HCT116 (cell line): ENCODE results near the gene PHF2. TPM values are rescaled to one million over a fixed set of nuclear protein-coding genes. Genes with fewer than 3 reads are reported as not detected.

Experiments
- ATAC-seq: fragments of 200-7000 bp; cut with Tn5 transposase; 2 replicates; pipeline ENCODE4 v1.9.1; 2020; ENCODE audit warnings: mild to moderate bottlenecking, moderate library complexity
- BruUV-seq: library from RNA; stranded (reverse); fragments of 400-500 nt; replicated peaks from 2 replicates; lab custom pipeline; 2021; lab: Mats Ljungman, UMichigan
- CTCF ChIA-PET: fragments of 300-600 bp; sonication (Branson Sonifier 250); formaldehyde crosslinking; loops from one replicate; lab custom pipeline; 2021; ENCODE audit warnings: antibody characterized with exemption; lab: Charles Lee
- POLR2A ChIA-PET: fragments of 300-600, 350-600 bp; sonication (Branson Sonifier 250); formaldehyde crosslinking; loops from one replicate; lab custom pipeline; 2021; ENCODE audit warnings: antibody characterized with exemption; lab: Charles Lee
- RAD21 ChIA-PET, 2 experiments: fragments of 300-600 bp; sonication (Branson Sonifier 250); formaldehyde crosslinking; loops; one replicate each; lab custom pipeline; 2023; ENCODE audit warnings: low total read pairs in 2 of 2; ENCODE audit not compliant: uncharacterized antibody in 2 of 2, unreplicated experiment in 2 of 2, low non-redundant PET in 1 of 2; lab: Charles Lee
- DNase-seq: peaks from one replicate; pipeline ENCODE4 v3.0.0-alpha.2; 2010; ENCODE audit warnings: low read depth, low spot score
- H2AFZ ChIP-seq: fragments of 200-600 bp; shearing (Covaris generic), sonication (generic); 2 replicates; pipeline ENCODE4 v1.6.1; 2017; ENCODE audit warnings: low read depth, mixed run types, mixed read lengths, antibody characterized with exemption, low read length; ENCODE audit not compliant: poor library complexity, severe bottlenecking
- H3K27ac ChIP-seq: 2 replicates; pipeline ENCODE4 v1.5.1; 2012; ENCODE audit warnings: low read depth, low read length
- H3K27me3 ChIP-seq: fragments of 200-600 bp; sonication (generic); 2 replicates; pipeline ENCODE4 v1.6.1; 2016; ENCODE audit warnings: mixed run types, low read length, mixed read lengths; ENCODE audit not compliant: insufficient read depth
- H3K36me3 ChIP-seq, 2 experiments: fragments of 200-500 bp in 1 of 2; fragments of 200-600 bp in 1 of 2; sonication (Bioruptor generic) in 1 of 2; sonication (generic) in 1 of 2; 2 replicates each; pipeline versions ENCODE4 v1.5.1 to v1.6.1; 2014 to 2016; ENCODE audit warnings: low read length in 2 of 2, inconsistent platforms in 1 of 2, mixed read lengths in 1 of 2, mixed run types in 1 of 2; ENCODE audit not compliant: insufficient read depth in 2 of 2, control insufficient read depth in 1 of 2
- H3K4me1 ChIP-seq, 2 experiments: fragments of 200-600 bp in 1 of 2; sonication (generic) in 1 of 2; 2 replicates each; pipeline versions ENCODE4 v1.5.1 to v1.6.1; 2012 to 2017; ENCODE audit warnings: low read length in 2 of 2, inconsistent platforms in 1 of 2, mild to moderate bottlenecking in 1 of 2, mixed read lengths in 1 of 2, mixed run types in 1 of 2, moderate library complexity in 1 of 2; ENCODE audit not compliant: insufficient read depth in 2 of 2, control insufficient read depth in 1 of 2
- H3K4me2 ChIP-seq: fragments of 200-600 bp; sonication (generic); 2 replicates; pipeline ENCODE4 v1.6.1; 2017; ENCODE audit warnings: mixed run types, low read length, mixed read lengths
- H3K4me3 ChIP-seq, 2 experiments: fragments of 200-600 bp in 1 of 2; sonication (generic) in 1 of 2; replicated peaks in 1 of 2; 2 replicates each; pipeline ENCODE4 v1.5.1; 2011 to 2016; ENCODE audit warnings: low read length in 2 of 2, control low read depth in 1 of 2, low read depth in 1 of 2, mild to moderate bottlenecking in 1 of 2, mixed read lengths in 1 of 2, mixed run types in 1 of 2
- H3K79me2 ChIP-seq: fragments of 200-600 bp; sonication (generic); 2 replicates; pipeline ENCODE4 v1.6.1; 2017; ENCODE audit warnings: mild to moderate bottlenecking, mixed run types, low read length, moderate library complexity, mixed read lengths; ENCODE audit not compliant: insufficient read depth
- H3K9ac ChIP-seq: fragments of 200-600 bp; sonication (generic); 2 replicates; pipeline ENCODE4 v1.6.1; 2016; ENCODE audit warnings: low read length, mixed read lengths
- H3K9me2 ChIP-seq: fragments of 200-600 bp; sonication (generic), shearing (Covaris generic); 2 replicates; pipeline ENCODE4 v1.6.1; 2017; ENCODE audit warnings: mixed run types, mild to moderate bottlenecking, moderate library complexity; ENCODE audit not compliant: insufficient read depth
- H3K9me3 ChIP-seq, 2 experiments: fragments of 200-500 bp in 1 of 2; fragments of 200-600 bp in 1 of 2; sonication (Bioruptor generic) in 1 of 2; sonication (generic) in 1 of 2; 2 replicates each; pipeline ENCODE4 v1.6.1; 2014 to 2017; ENCODE audit warnings: low read length in 2 of 2, mixed read lengths in 2 of 2, inconsistent platforms in 1 of 2, low read depth in 1 of 2, mild to moderate bottlenecking in 1 of 2, mixed run types in 1 of 2, moderate library complexity in 1 of 2; ENCODE audit not compliant: control insufficient read depth in 1 of 2, insufficient read depth in 1 of 2
- H4K20me1 ChIP-seq: fragments of 200-600 bp; sonication (generic), shearing (Covaris generic); 2 replicates; pipeline ENCODE4 v1.6.1; 2017; ENCODE audit warnings: mixed run types, mild to moderate bottlenecking, moderate library complexity; ENCODE audit not compliant: insufficient read depth
- ATF3 ChIP-seq: IDR thresholded peaks from 2 replicates; pipeline ENCODE4 v1.6.1; 2012
- CEBPB ChIP-seq: IDR thresholded peaks from 2 replicates; pipeline ENCODE4 v1.6.1; 2012; ENCODE audit warnings: low read depth
- EGR1 ChIP-seq: IDR thresholded peaks from 2 replicates; pipeline ENCODE4 v1.6.1; 2012; ENCODE audit warnings: low read depth
- ELF1 ChIP-seq: IDR thresholded peaks from 2 replicates; pipeline ENCODE4 v1.6.1; 2012; ENCODE audit warnings: low read depth, borderline replicate concordance
- EZH2 ChIP-seq: fragments of 200-600 bp; sonication (generic); IDR thresholded peaks from 2 replicates; pipeline ENCODE4 v1.6.1; 2017; ENCODE audit warnings: antibody characterized with exemption, mixed run types
- EZH2phosphoT487 ChIP-seq: fragments of 200-600 bp; IDR thresholded peaks from 2 replicates; pipeline ENCODE4 v1.6.1; 2018; ENCODE audit warnings: antibody characterized with exemption, borderline replicate concordance
- FOSL1 ChIP-seq: IDR thresholded peaks from 2 replicates; pipeline ENCODE4 v1.6.1; 2012; ENCODE audit warnings: low read depth
- JUND ChIP-seq: IDR thresholded peaks from 2 replicates; pipeline ENCODE4 v1.6.1; 2012
- MAX ChIP-seq: IDR thresholded peaks from 2 replicates; pipeline ENCODE4 v1.6.1; 2012
- POLR2A ChIP-seq: IDR thresholded peaks from 2 replicates; pipeline ENCODE4 v1.7.0; 2011; ENCODE audit warnings: borderline replicate concordance; ENCODE audit not compliant: insufficient read depth, insufficient read length; ENCODE audit errors: extremely low read depth
- POLR2AphosphoS5 ChIP-seq: IDR thresholded peaks from 2 replicates; pipeline ENCODE4 v1.6.1; 2011; ENCODE audit warnings: mild to moderate bottlenecking, low read depth, low read length, moderate library complexity
- REST ChIP-seq: IDR thresholded peaks from 2 replicates; pipeline ENCODE4 v1.6.1; 2012; ENCODE audit warnings: low read depth
- SIN3A ChIP-seq: IDR thresholded peaks from 2 replicates; pipeline ENCODE4 v1.6.1; 2012; ENCODE audit warnings: low read depth
- SRF ChIP-seq: IDR thresholded peaks from 2 replicates; pipeline ENCODE4 v1.6.1; 2012; ENCODE audit warnings: low read depth
- TCF7L2 ChIP-seq: IDR thresholded peaks from 2 replicates; pipeline ENCODE4 v1.7.0; 2011; ENCODE audit warnings: borderline replicate concordance, inconsistent platforms; ENCODE audit not compliant: insufficient read depth, insufficient read length; ENCODE audit errors: extremely low read depth
- ZBTB33 ChIP-seq: IDR thresholded peaks from 2 replicates; pipeline ENCODE4 v1.6.1; 2011; ENCODE audit warnings: mild to moderate bottlenecking, low read length, moderate library complexity; ENCODE audit not compliant: insufficient replicate concordance; ENCODE audit errors: extremely low read depth
- ZFX ChIP-seq: fragments of 450-650 bp; IDR thresholded peaks from 2 replicates; pipeline ENCODE4 v1.6.1; 2017
- ZNF274 ChIP-seq: fragments of 200-500 bp; sonication (Bioruptor generic); IDR thresholded peaks from 2 replicates; pipeline ENCODE4 v1.6.1; 2014; ENCODE audit warnings: mild to moderate bottlenecking, low read depth, low read length, inconsistent platforms
- intact Hi-C: fragments of 100-400 bp; cut with micrococcal nuclease; formaldehyde crosslinking; loops from 2 replicates; pipeline ENCODE4 v1.10.0; 2022
- total RNA-seq: library from RNA; stranded (reverse); gene quantifications from one replicate; pipeline ENCODE4 v1.2.1, GENCODE V29; 2021; ENCODE audit not compliant: unreplicated experiment

PHF2 gene
- total RNA-seq, 1 experiment from 2014 or later, result 20.6 TPM

GRCh38 chr9:93652604-93653592, 76.5 kb downstream of the PHF2 start:
- BruUV-seq, result no TSS peak
- no peak overlapping the region for H3K9ac ChIP-seq
- DNase-seq (no peak), ATAC-seq (no peak)
- no peaks in the 10 kb centered on the region for H3K4me1 ChIP-seq
- POLR2A ChIA-PET, result no interaction called here
- no peaks in the 10 kb centered on the region for H3K79me2 ChIP-seq
- no peaks in the 10 kb centered on the region for H3K27me3 ChIP-seq
- no peak overlapping the region for H3K4me3 ChIP-seq
- H4K20me1 ChIP-seq, result no peaks in the 10 kb centered on the region
- no peak overlapping the region for H3K27ac ChIP-seq
- RAD21 ChIA-PET, result no interaction called here
- CTCF ChIA-PET, result no interaction called here
- peaks cover 5 to 10% of the 10 kb centered on the region in 2 experiments; a peak in 2 of 4 replicates for H3K36me3 ChIP-seq
- no peak overlapping the region for H2AFZ ChIP-seq
- H3K9me3 ChIP-seq, result no peaks in the 10 kb centered on the region
- intact Hi-C loops, result no loop called here
- H3K9me2 ChIP-seq, result no peaks in the 10 kb centered on the region
- TF ChIP-seq SIN3A, result no peak
- no peak for TF ChIP-seq POLR2A
- no peak for TF ChIP-seq REST
- TF ChIP-seq JUND, result no peak
- no peak for TF ChIP-seq TCF7L2
- no peak for TF ChIP-seq CEBPB
- TF ChIP-seq EZH2, result no peak
- no peak for TF ChIP-seq ATF3
- no peak for TF ChIP-seq SRF
- TF ChIP-seq MAX, result no peak
- TF ChIP-seq EZH2phosphoT487, result no peak
- TF ChIP-seq ZFX, result no peak
- TF ChIP-seq FOSL1, result no peak
- TF ChIP-seq POLR2AphosphoS5, result no peak
- no peak for TF ChIP-seq EGR1
- no peak for TF ChIP-seq ZBTB33
- no peak for TF ChIP-seq ZNF274
- TF ChIP-seq ELF1, result no peak
- TF ChIP-seq, all 23 proteins: peak for 0
- no peak overlapping the region for H3K4me2 ChIP-seq
